Liver (tissue), 3 donors: ENCODE results near the gene ULK1.

Experiments used
- CTCF ChIP-seq: fragments of 150-350 bp; IDR thresholded peaks from 2 replicates; pipeline ENCODE4 v1.5.1; 2017; ENCODE audit warnings: improper control_type of control experiment, low read depth, low read length; ENCODE audit not compliant: missing input control
- HNF4G ChIP-seq: IDR thresholded peaks from 2 replicates; pipeline ENCODE4 v1.6.1; 2016; ENCODE audit warnings: antibody characterized with exemption
- NR2F2 ChIP-seq: IDR thresholded peaks from 2 replicates; pipeline ENCODE4 v1.6.1; 2016; ENCODE audit warnings: antibody characterized with exemption
- RAD21 ChIP-seq, 2 donors: IDR thresholded peaks; 2 replicates each; pipeline ENCODE4 v1.6.1; 2016; ENCODE audit warnings: antibody characterized with exemption in 2 of 2, mild to moderate bottlenecking in 2 of 2
- REST ChIP-seq: IDR thresholded peaks from 2 replicates; pipeline ENCODE4 v1.6.1; 2016; ENCODE audit warnings: antibody characterized with exemption, mild to moderate bottlenecking
- TAF1 ChIP-seq: conservative IDR thresholded peaks from 2 replicates; pipeline ENCODE4 v1.6.1; 2016; ENCODE audit warnings: antibody characterized with exemption, mild to moderate bottlenecking
- YY1 ChIP-seq: IDR thresholded peaks from 2 replicates; pipeline ENCODE4 v1.6.1; 2016; ENCODE audit warnings: antibody characterized with exemption, mild to moderate bottlenecking
- ZBTB33 ChIP-seq: IDR thresholded peaks from 2 replicates; pipeline ENCODE4 v1.6.1; 2016; ENCODE audit warnings: antibody characterized with exemption
- TF ChIP-seq, protein P1 (sequence below): IDR thresholded peaks from 2 replicates; pipeline ENCODE4 v1.6.1; 2016; ENCODE audit warnings: antibody characterized with exemption
- donor health status: healthy.
- donor health status: healthy.

GRCh38 chr12:131946757-131947156 is 52.3 kb downstream of the ULK1 start:
- TF ChIP-seq CTCF, result no peak
- TF ChIP-seq, protein P1, sequence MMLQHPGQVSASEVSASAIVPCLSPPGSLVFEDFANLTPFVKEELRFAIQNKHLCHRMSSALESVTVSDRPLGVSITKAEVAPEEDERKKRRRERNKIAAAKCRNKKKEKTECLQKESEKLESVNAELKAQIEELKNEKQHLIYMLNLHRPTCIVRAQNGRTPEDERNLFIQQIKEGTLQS, result no peak
- no peak for TF ChIP-seq NR2F2
- TF ChIP-seq YY1, result no peak
- no peak for TF ChIP-seq TAF1
- no peak for TF ChIP-seq ZBTB33
- no peak for TF ChIP-seq REST
- no peak for TF ChIP-seq RAD21 (IDR thresholded peaks at IDR 0.05)
- TF ChIP-seq HNF4G, result no peak
